Loucy (cell line): ENCODE results near the gene TMEM132C.

Experiments used
- H2AFZ ChIP-seq: fragments of 200-600 bp; sonication (generic); 2 replicates; pipeline ENCODE4 v1.6.0; 2016; ENCODE audit warnings: antibody characterized with exemption, mild to moderate bottlenecking, low read length, moderate library complexity
- H3F3A ChIP-seq: fragments of 200-600 bp; 2 replicates; pipeline ENCODE4 v1.6.0; 2016; ENCODE audit warnings: antibody characterized with exemption, low read depth, mild to moderate bottlenecking
- H3K27me3 ChIP-seq: fragments of 200-600 bp; sonication (generic); 2 replicates; pipeline ENCODE4 v1.6.1; 2014; ENCODE audit warnings: low read length, mild to moderate bottlenecking; ENCODE audit not compliant: insufficient read depth, poor library complexity, severe bottlenecking
- H3K36me3 ChIP-seq: fragments of 200-600 bp; sonication (generic); 2 replicates; pipeline ENCODE4 v1.6.1; 2016; ENCODE audit warnings: low read length; ENCODE audit not compliant: insufficient read depth
- H3K4me1 ChIP-seq: fragments of 200-600 bp; sonication (generic); 2 replicates; pipeline ENCODE4 v1.5.1; 2014; ENCODE audit warnings: low read length, mild to moderate bottlenecking; ENCODE audit not compliant: insufficient read depth, poor library complexity, severe bottlenecking
- H3K4me2 ChIP-seq: fragments of 200-600 bp; sonication (generic); 2 replicates; pipeline ENCODE4 v1.6.0; 2014; ENCODE audit warnings: antibody characterized with exemption, low read length, low read depth, mild to moderate bottlenecking; ENCODE audit not compliant: poor library complexity, severe bottlenecking
- H3K4me3 ChIP-seq: fragments of 200-600 bp; sonication (generic); 2 replicates; pipeline ENCODE4 v1.5.1; 2014; ENCODE audit warnings: low read length, mild to moderate bottlenecking, mixed read lengths; ENCODE audit not compliant: poor library complexity, severe bottlenecking
- H3K79me2 ChIP-seq: fragments of 200-600 bp; sonication (generic); 2 replicates; pipeline ENCODE4 v1.6.1; 2014; ENCODE audit warnings: low read length; ENCODE audit not compliant: insufficient read depth
- H3K9ac ChIP-seq: fragments of 200-600 bp; sonication (generic); 2 replicates; pipeline ENCODE4 v1.6.0; 2014; ENCODE audit warnings: mild to moderate bottlenecking, low read depth, low read length, moderate library complexity; ENCODE audit not compliant: poor library complexity, severe bottlenecking
- H3K9me2 ChIP-seq: fragments of 200-600 bp; sonication (generic); replicated peaks from 2 replicates; pipeline ENCODE4 v1.6.1; 2016; ENCODE audit warnings: low read depth, low read length, mixed read lengths
- H3K9me3 ChIP-seq: fragments of 200-600 bp; sonication (generic); 2 replicates; pipeline ENCODE4 v1.6.1; 2014; ENCODE audit warnings: mild to moderate bottlenecking, antibody characterized with exemption, low read length, low read depth; ENCODE audit not compliant: insufficient read depth
- H4K20me1 ChIP-seq: fragments of 200-600 bp; sonication (generic); 2 replicates; pipeline ENCODE4 v1.6.0; 2014; ENCODE audit warnings: antibody characterized with exemption, low read length, mild to moderate bottlenecking; ENCODE audit not compliant: insufficient read depth, poor library complexity, severe bottlenecking
- CTCF ChIP-seq: fragments of 200-600 bp; sonication (generic); conservative IDR thresholded peaks from 2 replicates; pipeline ENCODE4 v1.5.1; 2014; ENCODE audit warnings: mild to moderate bottlenecking, antibody characterized with exemption, low read length
- EZH2phosphoT487 ChIP-seq: fragments of 200-600 bp; IDR thresholded peaks from 2 replicates; pipeline ENCODE4 v1.6.1; 2018; ENCODE audit warnings: antibody characterized with exemption, mild to moderate bottlenecking, moderate library complexity, borderline replicate concordance

The TMEM132C gene

GRCh38 chr12:128426511-128426910, 159.5 kb downstream of the TMEM132C start:
- no peak overlapping the region for H2AFZ ChIP-seq
- H3K27me3 ChIP-seq, result no peaks in the 10 kb centered on the region
- H3F3A ChIP-seq, result no peaks in the 10 kb centered on the region
- 0 out of 2 replicates have a peak, but pooled peaks cover 2% of the 10 kb centered on the region for H3K9me3 ChIP-seq
- no peak overlapping the region for H3K4me3 ChIP-seq
- no peaks in the 10 kb centered on the region for H4K20me1 ChIP-seq
- H3K4me1 ChIP-seq, result no peaks in the 10 kb centered on the region
- TF ChIP-seq CTCF (no peak), EZH2phosphoT487 (no peak)
- H3K4me2 ChIP-seq, result no peak overlapping the region
- H3K79me2 ChIP-seq, result no peaks in the 10 kb centered on the region
- H3K9ac ChIP-seq, result no peak overlapping the region
- H3K9me2 ChIP-seq, result no peaks in the 10 kb centered on the region
- H3K36me3 ChIP-seq, result no peaks in the 10 kb centered on the region

GRCh38 chr12:128439796-128440195, 172.8 kb downstream of the TMEM132C start:
- no peak for TF ChIP-seq CTCF
- TF ChIP-seq EZH2phosphoT487, result no peak
- no peaks in the 10 kb centered on the region for H4K20me1 ChIP-seq
- H3K4me3 ChIP-seq, result no peak overlapping the region
- H3K36me3 ChIP-seq, result no peaks in the 10 kb centered on the region
- no peaks in the 10 kb centered on the region; the same call in 1 of the 2 replicates for H3K9me3 ChIP-seq
- H3K27me3 ChIP-seq, result no peaks in the 10 kb centered on the region
- no peaks in the 10 kb centered on the region for H3F3A ChIP-seq
- H3K4me2 ChIP-seq, result no peak overlapping the region
- no peak overlapping the region for H2AFZ ChIP-seq
- H3K79me2 ChIP-seq, result no peaks in the 10 kb centered on the region
- H3K9ac ChIP-seq, result no peak overlapping the region
- H3K9me2 ChIP-seq, result no peaks in the 10 kb centered on the region
- H3K4me1 ChIP-seq, result no peaks in the 10 kb centered on the region

GRCh38 chr12:128442096-128442495, 175.1 kb downstream of the TMEM132C start:
- no peaks in the 10 kb centered on the region for H4K20me1 ChIP-seq
- no peaks in the 10 kb centered on the region for H3K4me1 ChIP-seq
- no peak for TF ChIP-seq EZH2phosphoT487
- TF ChIP-seq CTCF, result no peak
- no peak overlapping the region for H3K4me3 ChIP-seq
- no peaks in the 10 kb centered on the region for H3K36me3 ChIP-seq
- H3K79me2 ChIP-seq, result no peaks in the 10 kb centered on the region
- H3F3A ChIP-seq, result no peaks in the 10 kb centered on the region
- no peaks in the 10 kb centered on the region for H3K9me2 ChIP-seq
- no peak overlapping the region for H3K4me2 ChIP-seq
- H2AFZ ChIP-seq, result no peak overlapping the region
- H3K9ac ChIP-seq, result no peak overlapping the region
- H3K9me3 ChIP-seq, result no peaks in the 10 kb centered on the region
- H3K27me3 ChIP-seq, result no peaks in the 10 kb centered on the region
